ENCODE data around the gene DCUN1D3.
"Not testable (repeated sequence)": the region's sequence is repeated elsewhere in the genome, so short reads cannot be mapped to it uniquely, and the experiment has no call there.

DCUN1D3 gene

DNA sequence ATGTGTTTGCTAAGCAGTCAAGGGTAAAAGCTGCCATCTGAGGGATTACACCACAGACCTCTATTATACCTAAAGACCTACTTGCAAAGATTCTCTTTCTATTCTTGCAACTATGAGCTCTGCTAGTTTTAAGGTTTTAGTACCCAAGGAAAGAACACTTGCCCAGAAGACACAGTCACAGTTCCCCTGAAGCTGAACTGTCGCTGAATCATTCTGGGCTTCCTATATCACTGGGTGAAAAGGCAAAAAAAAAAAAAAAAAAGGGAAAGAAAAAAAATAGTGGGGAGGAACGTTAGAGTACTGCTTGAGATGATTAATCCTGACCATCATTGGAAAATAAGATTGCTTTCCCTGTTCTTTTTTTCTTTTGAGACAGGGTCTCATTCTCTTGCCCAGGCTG, 38.3 kb upstream of the DCUN1D3 start:
- Histone ChIP-seq H3K36me3 (ENCODE audit: control insufficient read depth in 2 of 2, insufficient read depth in 2 of 2, low read length in 2 of 2) (no peaks in the 10 kb centered on the region), H3K4me1 (ENCODE audit: control insufficient read depth in 2 of 2, insufficient read depth in 2 of 2, low read length in 2 of 2) (no peaks in the 10 kb centered on the region), H3K27me3 (ENCODE audit: control insufficient read depth in 2 of 2, insufficient read depth in 2 of 2, low read length in 2 of 2) (no peaks in the 10 kb centered on the region), H3K27ac (ENCODE audit: low read depth in 2 of 2, low read length in 2 of 2) (no peak overlapping the region), H3K9me3 (ENCODE audit: control insufficient read depth in 2 of 2, low read length in 2 of 2) (no peaks in the 10 kb centered on the region), H3K9ac (ENCODE audit: low read depth in 1 of 2, low read length in 2 of 2) (no peak overlapping the region), H3K4me3 (ENCODE audit: low read length in 2 of 2) (no peak overlapping the region)

DNA sequence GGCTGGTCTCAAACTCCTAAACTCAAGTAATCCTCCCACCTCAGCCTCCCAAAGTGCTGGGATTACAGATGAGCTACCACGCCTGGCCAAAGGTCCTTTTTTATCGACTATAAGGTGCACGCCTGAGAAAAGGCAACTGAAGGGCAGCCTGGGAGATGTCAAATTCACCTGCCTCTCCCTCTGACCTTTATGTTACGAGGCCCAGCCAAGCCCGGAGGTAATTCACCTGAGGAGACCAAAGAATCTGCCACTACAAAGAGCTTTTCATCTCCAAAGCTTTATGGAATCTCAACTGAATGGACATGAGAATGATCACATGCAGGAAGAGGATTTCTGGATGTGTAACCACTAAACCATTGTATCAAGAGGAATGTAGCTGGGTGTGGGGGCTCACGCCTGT, 37.6 kb upstream of the DCUN1D3 start:
- Histone ChIP-seq H3K4me1 (ENCODE audit: control insufficient read depth in 2 of 2, insufficient read depth in 2 of 2, low read length in 2 of 2) (no peaks in the 10 kb centered on the region), H3K36me3 (ENCODE audit: control insufficient read depth in 2 of 2, insufficient read depth in 2 of 2, low read length in 2 of 2) (no peaks in the 10 kb centered on the region), H3K27ac (ENCODE audit: low read depth in 2 of 2, low read length in 2 of 2) (no peak overlapping the region), H3K27me3 (ENCODE audit: control insufficient read depth in 2 of 2, insufficient read depth in 2 of 2, low read length in 2 of 2) (no peaks in the 10 kb centered on the region), H3K9me3 (ENCODE audit: control insufficient read depth in 2 of 2, low read length in 2 of 2) (no peaks in the 10 kb centered on the region), H3K4me3 (ENCODE audit: low read length in 2 of 2) (no peak overlapping the region), H3K9ac (ENCODE audit: low read depth in 1 of 2, low read length in 2 of 2) (no peak overlapping the region)

DNA sequence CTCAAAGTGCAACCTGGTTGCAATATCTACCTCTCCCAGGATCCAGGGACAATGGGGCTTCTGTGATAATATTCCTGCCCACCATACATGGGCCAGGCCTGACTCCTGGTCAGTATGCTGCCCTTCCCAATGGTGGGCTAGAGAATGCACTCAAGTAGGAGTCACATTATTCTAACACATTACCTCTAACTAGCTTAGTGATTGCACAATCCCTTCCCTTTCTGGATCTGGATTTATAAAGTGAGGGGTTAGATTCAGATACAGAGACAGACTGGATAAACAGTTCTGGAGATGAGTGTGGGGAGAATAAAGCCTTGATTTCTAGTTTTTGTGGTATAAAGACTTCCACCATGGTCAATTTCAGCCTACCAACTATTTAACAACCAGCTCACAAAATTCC, 33.4 kb upstream of the DCUN1D3 start:
- H3K4me3 ChIP-seq (ENCODE audit: low read length in 2 of 2): no peak overlapping the region
- no peak overlapping the region for H3K27ac ChIP-seq (ENCODE audit: low read depth in 2 of 2, low read length in 2 of 2)
- H3K9ac ChIP-seq (ENCODE audit: low read depth in 1 of 2, low read length in 2 of 2): no peak overlapping the region
- no peaks in the 10 kb centered on the region for H3K9me3 ChIP-seq (ENCODE audit: control insufficient read depth in 2 of 2, low read length in 2 of 2)
- no peaks in the 10 kb centered on the region for H3K4me1 ChIP-seq (ENCODE audit: control insufficient read depth in 2 of 2, insufficient read depth in 2 of 2, low read length in 2 of 2)
- H3K36me3 ChIP-seq (ENCODE audit: control insufficient read depth in 2 of 2, insufficient read depth in 2 of 2, low read length in 2 of 2): no peaks in the 10 kb centered on the region
- H3K27me3 ChIP-seq (ENCODE audit: control insufficient read depth in 2 of 2, insufficient read depth in 2 of 2, low read length in 2 of 2): no peaks in the 10 kb centered on the region

DNA sequence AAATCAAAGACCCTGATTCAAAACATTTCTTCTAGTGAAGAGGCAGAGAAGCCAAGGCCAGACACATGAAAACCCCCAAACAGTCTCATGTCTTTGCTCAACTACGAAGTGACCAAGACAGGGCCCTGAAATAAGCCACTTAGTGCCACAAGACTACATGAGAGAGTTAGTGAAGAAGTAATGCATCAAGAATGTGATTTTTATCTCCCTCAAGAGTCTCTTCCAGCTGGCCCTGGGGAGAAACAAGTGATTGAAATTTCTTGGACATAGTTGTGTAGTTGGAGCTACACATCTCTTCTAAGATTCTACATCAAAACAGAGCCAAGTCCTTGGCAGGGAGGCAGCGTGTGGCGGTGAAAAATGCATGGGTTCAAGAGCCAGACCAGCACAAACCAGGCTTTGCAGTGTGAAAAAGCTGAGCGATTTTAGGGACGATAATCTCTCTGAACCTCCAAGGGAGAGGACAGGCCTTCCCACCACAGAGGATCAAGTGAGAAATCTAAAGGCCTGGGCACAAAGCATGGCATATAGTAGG, 31.0 kb upstream of the DCUN1D3 start:
- no peak overlapping the region for H3K4me3 ChIP-seq (ENCODE audit: low read length in 2 of 2)
- no peaks in the 10 kb centered on the region for H3K27me3 ChIP-seq (ENCODE audit: control insufficient read depth in 2 of 2, insufficient read depth in 2 of 2, low read length in 2 of 2)
- no peaks in the 10 kb centered on the region for H3K9me3 ChIP-seq (ENCODE audit: control insufficient read depth in 2 of 2, low read length in 2 of 2)
- H3K27ac ChIP-seq (ENCODE audit: low read depth in 2 of 2, low read length in 2 of 2): no peak overlapping the region
- no peak overlapping the region for H3K9ac ChIP-seq (ENCODE audit: low read depth in 1 of 2, low read length in 2 of 2)
- H3K36me3 ChIP-seq (ENCODE audit: control insufficient read depth in 2 of 2, insufficient read depth in 2 of 2, low read length in 2 of 2): no peaks in the 10 kb centered on the region
- no peaks in the 10 kb centered on the region for H3K4me1 ChIP-seq (ENCODE audit: control insufficient read depth in 2 of 2, insufficient read depth in 2 of 2, low read length in 2 of 2)

GRCh38 chr16:20930365-20930690, 30.2 kb upstream of the DCUN1D3 start:
- H3K36me3 ChIP-seq (ENCODE audit: control insufficient read depth in 2 of 2, insufficient read depth in 2 of 2, low read length in 2 of 2): no peaks in the 10 kb centered on the region
- no peak overlapping the region for H3K9ac ChIP-seq (ENCODE audit: low read depth in 1 of 2, low read length in 2 of 2)
- H3K27ac ChIP-seq (ENCODE audit: low read depth in 2 of 2, low read length in 2 of 2): no peak overlapping the region
- no peaks in the 10 kb centered on the region for H3K27me3 ChIP-seq (ENCODE audit: control insufficient read depth in 2 of 2, insufficient read depth in 2 of 2, low read length in 2 of 2)
- peaks cover 4% of the 10 kb centered on the region in 2 donors for H3K4me1 ChIP-seq (ENCODE audit: control insufficient read depth in 2 of 2, insufficient read depth in 2 of 2, low read length in 2 of 2)
- H3K9me3 ChIP-seq (ENCODE audit: control insufficient read depth in 2 of 2, low read length in 2 of 2): no peaks in the 10 kb centered on the region
- H3K4me3 ChIP-seq (ENCODE audit: low read length in 2 of 2): no peak overlapping the region

DNA sequence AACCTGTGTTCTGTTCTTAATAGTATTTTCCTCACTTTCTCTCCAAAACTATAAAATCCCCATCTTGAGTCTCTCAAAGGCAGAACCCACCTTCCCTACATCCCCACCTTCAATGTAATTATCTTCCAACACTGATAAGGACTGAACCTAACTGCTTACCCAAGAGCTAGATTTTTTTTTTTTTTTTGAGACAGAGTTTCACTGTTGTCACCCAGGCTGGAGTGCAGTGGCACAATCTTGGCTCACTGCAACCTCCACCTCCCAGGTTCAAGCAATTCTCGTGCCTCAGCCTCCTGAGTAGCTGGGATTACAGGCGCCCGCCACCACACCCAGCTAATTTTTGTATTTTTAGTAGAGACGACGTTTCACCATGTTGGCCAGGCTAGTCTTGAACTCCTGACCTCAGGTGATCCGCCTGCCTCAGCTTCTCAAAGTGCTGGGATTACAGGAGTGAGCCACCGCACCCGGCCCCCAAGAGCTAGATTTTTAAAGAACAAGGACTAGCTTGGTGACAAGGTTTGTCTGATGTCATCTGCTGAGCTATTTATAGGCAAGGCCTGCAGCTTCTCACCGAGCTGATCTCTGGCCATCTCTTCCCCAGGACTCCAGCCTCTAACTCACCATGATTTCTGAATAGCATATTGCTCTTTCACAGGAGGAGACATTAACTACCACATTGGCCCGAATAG, 29.7 kb upstream of the DCUN1D3 start:
- not testable (repeated sequence) for H3K4me3 ChIP-seq (ENCODE audit: low read length in 2 of 2); H3K4me1 ChIP-seq (ENCODE audit: control insufficient read depth in 2 of 2, insufficient read depth in 2 of 2, low read length in 2 of 2); H3K27ac ChIP-seq (ENCODE audit: low read depth in 2 of 2, low read length in 2 of 2); H3K27me3 ChIP-seq (ENCODE audit: control insufficient read depth in 2 of 2, insufficient read depth in 2 of 2, low read length in 2 of 2); H3K9me3 ChIP-seq (ENCODE audit: control insufficient read depth in 2 of 2, low read length in 2 of 2); H3K9ac ChIP-seq (ENCODE audit: low read depth in 1 of 2, low read length in 2 of 2); H3K36me3 ChIP-seq (ENCODE audit: control insufficient read depth in 2 of 2, insufficient read depth in 2 of 2, low read length in 2 of 2)

DNA sequence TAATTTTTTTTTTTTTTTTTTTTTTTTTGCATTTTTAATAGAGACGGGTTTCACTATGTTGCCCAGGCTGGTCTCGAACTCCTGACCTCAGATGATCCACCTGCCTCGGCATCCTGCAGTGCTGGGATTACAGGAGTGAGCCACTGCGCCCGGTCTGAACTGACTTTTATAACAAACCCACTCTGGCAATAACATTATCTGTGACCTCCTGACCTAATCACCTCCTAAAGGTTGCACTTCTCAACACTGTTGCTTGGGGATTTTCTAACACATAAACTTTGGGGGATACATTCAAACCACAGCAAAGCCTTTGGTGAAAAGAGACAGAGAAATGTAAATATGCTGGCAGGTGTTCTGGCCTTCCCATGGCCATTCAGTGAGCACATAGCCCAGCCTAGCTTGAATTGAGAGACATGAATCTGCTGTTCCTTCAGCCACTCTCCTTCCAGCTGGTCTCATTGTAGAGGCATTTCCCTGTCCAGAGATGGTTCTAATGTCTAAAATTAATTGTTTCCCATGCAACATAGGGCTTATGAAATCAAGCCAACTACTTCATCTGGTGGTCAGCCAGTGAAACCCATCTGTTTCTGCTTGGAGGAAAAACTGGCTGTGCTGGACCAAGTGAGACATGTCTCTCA, 28.7 kb upstream of the DCUN1D3 start:
- Histone ChIP-seq H3K9ac (ENCODE audit: low read depth in 1 of 2, low read length in 2 of 2) (no peak overlapping the region), H3K27me3 (ENCODE audit: control insufficient read depth in 2 of 2, insufficient read depth in 2 of 2, low read length in 2 of 2) (no peaks in the 10 kb centered on the region), H3K36me3 (ENCODE audit: control insufficient read depth in 2 of 2, insufficient read depth in 2 of 2, low read length in 2 of 2) (no peaks in the 10 kb centered on the region), H3K4me1 (ENCODE audit: control insufficient read depth in 2 of 2, insufficient read depth in 2 of 2, low read length in 2 of 2) (peaks cover 4% of the 10 kb centered on the region in 2 donors), H3K9me3 (ENCODE audit: control insufficient read depth in 2 of 2, low read length in 2 of 2) (no peaks in the 10 kb centered on the region), H3K4me3 (ENCODE audit: low read length in 2 of 2) (no peak overlapping the region), H3K27ac (ENCODE audit: low read depth in 2 of 2, low read length in 2 of 2) (no peak overlapping the region)

DNA sequence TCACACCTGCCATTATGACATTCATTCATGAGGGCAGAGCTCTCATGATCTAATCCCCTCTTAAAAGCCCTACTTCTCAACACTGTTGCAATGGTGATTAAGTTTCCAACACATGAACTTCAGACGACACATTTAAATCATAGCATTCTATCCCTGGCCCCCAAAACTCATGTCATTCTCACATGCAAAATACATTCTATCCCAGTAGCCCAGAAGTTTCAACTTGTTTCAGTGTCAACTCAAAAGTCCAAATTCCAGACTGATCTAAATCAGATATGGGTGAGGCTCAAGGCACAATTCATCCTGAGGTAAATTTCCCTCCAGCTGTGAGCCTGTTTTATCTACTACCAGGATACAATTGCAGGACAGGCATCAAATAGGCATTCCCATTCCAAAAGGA, 25.6 kb upstream of the DCUN1D3 start:
- Histone ChIP-seq H3K36me3 (ENCODE audit: control insufficient read depth in 2 of 2, insufficient read depth in 2 of 2, low read length in 2 of 2) (no peaks in the 10 kb centered on the region), H3K27ac (ENCODE audit: low read depth in 2 of 2, low read length in 2 of 2) (no peak overlapping the region), H3K9ac (ENCODE audit: low read depth in 1 of 2, low read length in 2 of 2) (no peak overlapping the region), H3K9me3 (ENCODE audit: control insufficient read depth in 2 of 2, low read length in 2 of 2) (no peaks in the 10 kb centered on the region), H3K27me3 (ENCODE audit: control insufficient read depth in 2 of 2, insufficient read depth in 2 of 2, low read length in 2 of 2) (no peaks in the 10 kb centered on the region), H3K4me1 (ENCODE audit: control insufficient read depth in 2 of 2, insufficient read depth in 2 of 2, low read length in 2 of 2) (peaks cover 4% of the 10 kb centered on the region in 2 donors), H3K4me3 (ENCODE audit: low read length in 2 of 2) (no peak overlapping the region)

- Histone ChIP-seq H3K9me3 (ENCODE audit: control insufficient read depth in 2 of 2, low read length in 2 of 2) (no peaks in the 10 kb centered on the region), H3K9ac (ENCODE audit: low read depth in 1 of 2, low read length in 2 of 2) (no peak overlapping the region), H3K4me1 (ENCODE audit: control insufficient read depth in 2 of 2, insufficient read depth in 2 of 2, low read length in 2 of 2) (peaks cover 4% of the 10 kb centered on the region in 2 donors), H3K4me3 (ENCODE audit: low read length in 2 of 2) (no peak overlapping the region), H3K36me3 (ENCODE audit: control insufficient read depth in 2 of 2, insufficient read depth in 2 of 2, low read length in 2 of 2) (no peaks in the 10 kb centered on the region), H3K27ac (ENCODE audit: low read depth in 2 of 2, low read length in 2 of 2) (no peak overlapping the region), H3K27me3 (ENCODE audit: control insufficient read depth in 2 of 2, insufficient read depth in 2 of 2, low read length in 2 of 2) (no peaks in the 10 kb centered on the region)
Measured at GRCh38 chr16:20923876-20924275, 23.7 kb upstream of the DCUN1D3 start.

DNA sequence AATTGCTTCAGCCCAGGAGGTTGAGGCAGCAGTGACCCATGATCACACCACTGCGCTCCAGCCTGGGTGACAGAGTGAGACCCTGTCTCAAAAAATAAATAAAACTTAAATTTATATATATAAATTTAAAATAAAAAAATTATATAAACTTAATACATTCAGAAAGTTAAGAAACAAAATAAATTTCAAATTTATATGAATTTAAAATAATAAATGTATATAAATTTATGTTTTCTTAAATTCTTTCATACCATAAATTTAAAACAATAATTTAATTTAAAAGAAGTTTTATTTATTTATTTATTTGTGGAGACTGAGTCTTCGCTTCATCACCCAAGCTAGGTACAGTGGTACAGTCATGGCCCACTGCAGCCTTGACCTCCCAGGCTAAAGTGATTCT, 20.6 kb upstream of the DCUN1D3 start:
- no peaks in the 10 kb centered on the region for H3K36me3 ChIP-seq (ENCODE audit: control insufficient read depth in 2 of 2, insufficient read depth in 2 of 2, low read length in 2 of 2)

More for the DNA sequence above, 20.6 kb upstream of the DCUN1D3 start:
- H3K27ac ChIP-seq (ENCODE audit: low read depth in 2 of 2, low read length in 2 of 2): no peak overlapping the region
- H3K9ac ChIP-seq (ENCODE audit: low read depth in 1 of 2, low read length in 2 of 2): no peak overlapping the region
- no peak overlapping the region for H3K4me3 ChIP-seq (ENCODE audit: low read length in 2 of 2)
- H3K9me3 ChIP-seq (ENCODE audit: control insufficient read depth in 2 of 2, low read length in 2 of 2): no peaks in the 10 kb centered on the region
- no peaks in the 10 kb centered on the region for H3K27me3 ChIP-seq (ENCODE audit: control insufficient read depth in 2 of 2, insufficient read depth in 2 of 2, low read length in 2 of 2)
- peaks cover 4% of the 10 kb centered on the region in 2 donors for H3K4me1 ChIP-seq (ENCODE audit: control insufficient read depth in 2 of 2, insufficient read depth in 2 of 2, low read length in 2 of 2)

Measured in mucosa of rectum (tissue), 2 donors.